Spleen (tissue), 11 donors: ENCODE results near the gene ZYG11A. TPM values are rescaled to one million over a fixed set of nuclear protein-coding genes. Genes with fewer than 3 reads are reported as not detected.
"Not testable (repeated sequence)": the region's sequence is repeated elsewhere in the genome, so short reads cannot be mapped to it uniquely, and the experiment has no call there.

Experiments used
- DNase-seq: peaks from one replicate; pipeline ENCODE4 v3.0.0-alpha.2; 2020
- H3K27ac ChIP-seq, 8 donors: fragments of 200-600 bp; sonication (generic) in 7 of 8; 1 replicate in 4 of 8; 2 replicates in 4 of 8; pipeline versions ENCODE4 v1.5.0 to v1.8.0; 2016 to 2021; ENCODE audit warnings: inconsistent platforms in 4 of 8, mild to moderate bottlenecking in 4 of 8, moderate library complexity in 1 of 8
- H3K27me3 ChIP-seq, 7 donors: fragments of 200-600 bp; sonication (generic) in 6 of 7; replicated peaks in 1 of 7; 1 replicate in 4 of 7; 2 replicates in 3 of 7; pipeline versions ENCODE4 v1.5.0 to v1.8.0; 2016 to 2021; ENCODE audit warnings: inconsistent platforms in 3 of 7, mild to moderate bottlenecking in 1 of 7
- H3K36me3 ChIP-seq, 6 donors: fragments of 200-600 bp; sonication (generic) in 5 of 6; 1 replicate in 4 of 6; 2 replicates in 2 of 6; pipeline versions ENCODE4 v1.5.0 to v1.8.0; 2016 to 2021; ENCODE audit warnings: inconsistent platforms in 2 of 6
- H3K4me1 ChIP-seq, 6 donors: fragments of 200-600 bp; sonication (generic) in 5 of 6; 1 replicate in 3 of 6; 2 replicates in 3 of 6; pipeline versions ENCODE4 v1.5.0 to v1.8.0; 2016 to 2021; ENCODE audit warnings: inconsistent platforms in 3 of 6
- H3K4me3 ChIP-seq, 8 donors: fragments of 200-600 bp; sonication (generic) in 7 of 8; 1 replicate in 4 of 8; 2 replicates in 4 of 8; pipeline versions ENCODE4 v1.5.0 to v1.8.0; 2016 to 2021; ENCODE audit warnings: inconsistent platforms in 4 of 8, mild to moderate bottlenecking in 4 of 8, moderate library complexity in 2 of 8
- H3K9me3 ChIP-seq, 8 donors: fragments of 200-600 bp; sonication (generic) in 7 of 8; 1 replicate in 4 of 8; 2 replicates in 4 of 8; pipeline versions ENCODE4 v1.5.0 to v1.8.0; 2016 to 2021; ENCODE audit warnings: inconsistent platforms in 4 of 8
- POLR2A ChIP-seq, 3 donors: fragments of 450-650 bp; IDR thresholded peaks; one replicate each; pipeline ENCODE4 v1.5.1; 2017; ENCODE audit warnings: antibody characterized with exemption in 3 of 3, mild to moderate bottlenecking in 1 of 3
- POLR2AphosphoS5 ChIP-seq, 3 donors: sonication (generic); formaldehyde crosslinking; IDR thresholded peaks; one replicate each; pipeline ENCODE4 v1.5.1; 2017; ENCODE audit warnings: antibody characterized with exemption in 3 of 3
- WGBS, 5 donors: extraction: QIAGEN DNeasy Blood & Tissue Kit in 3 of 5; methylation state at CpG; one replicate each; pipeline versions ENCODE4 v1.1.5 to v1.1.7; 2013 to 2018; 5-methylcytosine and 5-hydroxymethylcytosine counted together
- intact Hi-C: fragments of 100-400 bp; cut with DNase I; formaldehyde crosslinking; loops from one replicate; pipeline ENCODE4 v1.15.0; 2023; ENCODE audit warnings: low total_unique reads
- polyA plus RNA-seq, 3 donors: library from polyadenylated mRNA; stranded (reverse); fragments of 200-250 nt; gene quantifications; one replicate each; pipeline ENCODE4 v1.2.1, GENCODE V29; 2013
- total RNA-seq, 7 donors: library from RNA; depleted of rRNA in 3 of 7; stranded (reverse); fragments of >200 nt in 3 of 7; fragmentation: NEBNext Ultra II Directional in 4 of 7; extraction: Animal tissue kit (Norgen Biotek cat#: 25700) in 4 of 7; gene quantifications; one replicate each; pipeline versions ENCODE4 v1.1.0 to v1.2.1, GENCODE V29; 2016 to 2021
- TF ChIP-seq, protein P1 (sequence below), 11 experiments: fragments of 200-600 bp in 7 of 11; fragments of 450-650 bp in 4 of 11; sonication (generic) in 4 of 11; IDR thresholded peaks in 8 of 11; conservative IDR thresholded peaks in 3 of 11; 1 replicate in 7 of 11; 2 replicates in 4 of 11; pipeline versions ENCODE4 v1.4.0 to v1.8.0; 2016 to 2021; ENCODE audit warnings: antibody characterized with exemption in 11 of 11, inconsistent platforms in 4 of 11, mild to moderate bottlenecking in 1 of 11
- donor health status: healthy with polysubstance abuse.
- donor health status: DM: no; HTN: no; CAD: no; lungs with moderate emphysema.
- donor health status: DM: no; HTN: no; CAD: no.
- donor health status: Bipolar disorder and iron deficiency.
- donor health status: healthy.
- donor health status: DM: no; HTN: no; CAD: no.
- donor health status: DM: yes; HTN: yes; CAD: no.

ZYG11A gene
- total and polyA plus RNA-seq, 10 donors = 0.02 to 0.85 (median 0.16) TPM

- no peak for DNase-seq
- Histone ChIP-seq H3K27ac (no peak overlapping the region), H3K27me3 (peaks cover 0 to 44% (median 0%) of the 10 kb centered on the region in 7 donors), H3K36me3 (no peaks in the 10 kb centered on the region), H3K9me3 (no peaks in the 10 kb centered on the region), H3K4me1 (no peaks in the 10 kb centered on the region), H3K4me3 (no peak overlapping the region)
- WGBS, 5 donors = 82 to 99% (median 95%) methylated on average over 3 of the region's 3 CpGs
- intact Hi-C loops = no loop called here
- TF ChIP-seq POLR2A (IDR thresholded peaks at IDR 0.05) = no peak
- TF ChIP-seq, protein P1, sequence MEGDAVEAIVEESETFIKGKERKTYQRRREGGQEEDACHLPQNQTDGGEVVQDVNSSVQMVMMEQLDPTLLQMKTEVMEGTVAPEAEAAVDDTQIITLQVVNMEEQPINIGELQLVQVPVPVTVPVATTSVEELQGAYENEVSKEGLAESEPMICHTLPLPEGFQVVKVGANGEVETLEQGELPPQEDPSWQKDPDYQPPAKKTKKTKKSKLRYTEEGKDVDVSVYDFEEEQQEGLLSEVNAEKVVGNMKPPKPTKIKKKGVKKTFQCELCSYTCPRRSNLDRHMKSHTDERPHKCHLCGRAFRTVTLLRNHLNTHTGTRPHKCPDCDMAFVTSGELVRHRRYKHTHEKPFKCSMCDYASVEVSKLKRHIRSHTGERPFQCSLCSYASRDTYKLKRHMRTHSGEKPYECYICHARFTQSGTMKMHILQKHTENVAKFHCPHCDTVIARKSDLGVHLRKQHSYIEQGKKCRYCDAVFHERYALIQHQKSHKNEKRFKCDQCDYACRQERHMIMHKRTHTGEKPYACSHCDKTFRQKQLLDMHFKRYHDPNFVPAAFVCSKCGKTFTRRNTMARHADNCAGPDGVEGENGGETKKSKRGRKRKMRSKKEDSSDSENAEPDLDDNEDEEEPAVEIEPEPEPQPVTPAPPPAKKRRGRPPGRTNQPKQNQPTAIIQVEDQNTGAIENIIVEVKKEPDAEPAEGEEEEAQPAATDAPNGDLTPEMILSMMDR (IDR thresholded peaks at IDR 0.05 in 8 of 11, conservative IDR thresholded peaks at IDR 0.05 in 3 of 11) = no peak
- TF ChIP-seq POLR2AphosphoS5 (IDR thresholded peaks at IDR 0.05) = no peak
Measured at GRCh38 chr1:52834798-52835197, 7.8 kb upstream of the ZYG11A start.

- TF ChIP-seq, protein P1 (IDR thresholded peaks at IDR 0.05 in 8 of 11, conservative IDR thresholded peaks at IDR 0.05 in 3 of 11) = no peak
- TF ChIP-seq POLR2AphosphoS5 (IDR thresholded peaks at IDR 0.05) (no peak), POLR2A (IDR thresholded peaks at IDR 0.05) (no peak)
- 61 to 70% (median 68%) methylated on average over 3 of the region's 3 CpGs for WGBS, 5 donors
- Histone ChIP-seq H3K9me3 (no peaks in the 10 kb centered on the region), H3K27me3 (peaks cover 0 to 54% (median 4%) of the 10 kb centered on the region in 7 donors), H3K4me3 (no peak overlapping the region), H3K4me1 (no peaks in the 10 kb centered on the region), H3K27ac (no peak overlapping the region), H3K36me3 (no peaks in the 10 kb centered on the region)
- intact Hi-C loops = no loop called here
- DNase-seq = no peak
Measured at GRCh38 chr1:52836035-52836434, 6.5 kb upstream of the ZYG11A start.

- H3K36me3 ChIP-seq, intact Hi-C loops, H3K4me3 ChIP-seq, H3K9me3 ChIP-seq, DNase-seq, H3K27ac ChIP-seq: not testable (repeated sequence)
- peaks cover 8 to 74% (median 32%) of the 10 kb centered on the region in 7 donors for H3K27me3 ChIP-seq
- 92 to 97% (median 95%) methylated on average over 10 of the region's 10 CpGs for WGBS, 5 donors
- H3K4me1 ChIP-seq = peaks cover 6 to 23% (median 12%) of the 10 kb centered on the region in 6 donors
Measured at GRCh38 chr1:52839175-52839574, 3.4 kb upstream of the ZYG11A start.

DNA sequence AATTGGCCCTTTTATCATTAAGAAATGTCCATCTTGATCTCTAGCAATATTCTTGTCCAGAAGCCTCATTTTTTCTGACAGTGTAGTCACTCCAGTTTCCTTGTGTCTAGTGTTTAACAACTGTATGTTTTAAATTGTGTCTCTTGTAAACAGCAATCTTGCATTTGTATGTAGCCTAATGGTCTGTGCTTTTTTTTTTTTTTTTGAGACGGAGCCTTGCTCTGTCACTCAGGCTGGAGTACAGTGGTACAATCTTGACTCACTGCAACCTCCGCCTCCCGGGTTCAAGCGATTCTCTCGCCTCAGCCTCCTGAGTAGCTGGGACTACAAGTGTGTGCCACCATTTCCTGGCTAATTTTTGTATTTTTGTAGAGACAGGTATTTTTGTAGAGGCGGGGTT, 2.6 kb downstream of the ZYG11A start:
- H3K27ac ChIP-seq, H3K4me3 ChIP-seq, intact Hi-C loops, H3K9me3 ChIP-seq, H3K36me3 ChIP-seq, DNase-seq: not testable (repeated sequence)
- 63 to 95% (median 91%) methylated on average over 6 of the region's 6 CpGs for WGBS, 5 donors
- Histone ChIP-seq H3K4me1 (peaks cover 6 to 23% (median 12%) of the 10 kb centered on the region in 6 donors), H3K27me3 (peaks cover 12 to 94% (median 38%) of the 10 kb centered on the region in 7 donors)

DNA sequence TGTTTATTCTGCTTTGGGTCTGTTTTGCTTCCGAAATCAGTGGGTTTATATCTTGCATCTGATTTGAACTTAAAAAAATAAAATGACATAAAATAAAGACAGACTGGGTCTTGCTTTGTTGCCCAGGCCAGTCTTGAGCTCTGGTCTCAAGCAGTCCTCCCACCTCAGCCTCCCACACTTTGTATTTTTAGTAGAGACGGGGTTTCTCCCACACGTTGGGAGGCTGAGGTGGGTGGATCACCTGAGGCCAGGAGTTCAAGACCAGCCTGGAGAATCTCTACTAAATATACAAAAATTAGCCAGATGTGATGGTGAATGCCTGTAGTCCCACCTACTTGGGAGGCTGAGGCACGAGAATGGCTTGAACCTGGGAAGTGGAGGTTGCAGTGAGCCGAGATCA, 5.9 kb downstream of the ZYG11A start:
- no peak overlapping the region for H3K27ac ChIP-seq
- H3K27me3 ChIP-seq = peaks cover 4 to 77% (median 20%) of the 10 kb centered on the region in 7 donors
- H3K4me1 ChIP-seq = peaks cover 0 to 6% (median 2%) of the 10 kb centered on the region in 6 donors
- TF ChIP-seq, protein P1 (IDR thresholded peaks at IDR 0.05 in 8 of 11, conservative IDR thresholded peaks at IDR 0.05 in 3 of 11) = no peak
- TF ChIP-seq POLR2A (IDR thresholded peaks at IDR 0.05) (no peak), POLR2AphosphoS5 (IDR thresholded peaks at IDR 0.05) (no peak)
- WGBS, 5 donors = 84 to 94% (median 87%) methylated on average over 5 of the region's 5 CpGs
- no peak for DNase-seq
- intact Hi-C loops = no loop called here
- H3K9me3 ChIP-seq = no peaks in the 10 kb centered on the region
- no peak overlapping the region for H3K4me3 ChIP-seq
- H3K36me3 ChIP-seq = no peaks in the 10 kb centered on the region
